LNCaP clone FGC (cell line): ENCODE results near the gene SETD9.

ENCODE experiments used
- DNase-seq: peaks from one replicate; pipeline ENCODE4 v3.0.0-alpha.2; 2011; ENCODE audit warnings: low read depth
- H3K4me3 ChIP-seq: 2 replicates; pipeline ENCODE4 v1.5.1; 2011; ENCODE audit warnings: mild to moderate bottlenecking, low read depth, low read length, control low read depth
- CTCF ChIP-seq: IDR thresholded peaks from 2 replicates; pipeline ENCODE4 v1.5.1; 2012; ENCODE audit warnings: mild to moderate bottlenecking; ENCODE audit not compliant: control insufficient read depth, insufficient read depth; ENCODE audit errors: extremely low read depth

SETD9 gene

GRCh38 chr5:56919942-56920662, 10.7 kb downstream of the SETD9 start:
- no peak for TF ChIP-seq CTCF
- H3K4me3 ChIP-seq, result no peak overlapping the region
- DNase-seq, result no peak

GRCh38 chr5:56922922-56923321, 13.5 kb downstream of the SETD9 start:
- no peak for DNase-seq
- H3K4me3 ChIP-seq, result no peak overlapping the region
- TF ChIP-seq CTCF, result no peak

GRCh38 chr5:56934325-56934724, 24.9 kb downstream of the SETD9 start:
- no peak overlapping the region for H3K4me3 ChIP-seq
- no peak for TF ChIP-seq CTCF
- DNase-seq, result no peak

GRCh38 chr5:56938858-56939257, 29.5 kb downstream of the SETD9 start:
- no peak for DNase-seq
- TF ChIP-seq CTCF, result no peak
- H3K4me3 ChIP-seq, result no peak overlapping the region

- DNase-seq, result no peak
- no peak for TF ChIP-seq CTCF
These were observed 32.6 kb downstream of the SETD9 start for GRCh38 chr5:56941981-56942380.

GRCh38 chr5:56947052-56947451, 37.7 kb downstream of the SETD9 start:
- DNase-seq, result no peak
- no peak for TF ChIP-seq CTCF
- no peak overlapping the region for H3K4me3 ChIP-seq

More at GRCh38 chr5:56941981-56942380, 32.6 kb downstream of the SETD9 start:
- no peak overlapping the region for H3K4me3 ChIP-seq

GRCh38 chr5:56950626-56951125, 41.3 kb downstream of the SETD9 start:
- H3K4me3 ChIP-seq, result peak overlapping the region; percentile 85
- DNase-seq, result no peak
- TF ChIP-seq CTCF, result no peak
